ENCODE data around the gene ADGRL2. TPM values are rescaled to one million over a fixed set of nuclear protein-coding genes. Genes with fewer than 3 reads are reported as not detected.

Gene ADGRL2
- total RNA-seq, 1 experiment from 2014 or later, result 94.0 TPM

GRCh38 chr1:81936853-81937252, 136.1 kb downstream of the ADGRL2 start:
- H3K36me3 ChIP-seq (replicated peaks; ENCODE audit: control insufficient read depth, insufficient read depth, low read length), result no peaks in the 10 kb centered on the region
- no peaks in the 10 kb centered on the region for H3K27me3 ChIP-seq (ENCODE audit: control insufficient read depth, insufficient read depth, low read length)
- DNase-seq, result no peak
- H3K4me3 ChIP-seq (ENCODE audit: insufficient read depth, low read depth, low read length), result no peak overlapping the region

- no peaks in the 10 kb centered on the region for H3K27me3 ChIP-seq (ENCODE audit: control insufficient read depth, insufficient read depth, low read length)
These were observed 137.2 kb downstream of the ADGRL2 start for GRCh38 chr1:81937791-81938450.

GRCh38 chr1:81948495-81948894, 147.8 kb downstream of the ADGRL2 start:
- H3K36me3 ChIP-seq (replicated peaks; ENCODE audit: control insufficient read depth, insufficient read depth, low read length), result no peaks in the 10 kb centered on the region
- H3K27me3 ChIP-seq (ENCODE audit: control insufficient read depth, insufficient read depth, low read length), result no peaks in the 10 kb centered on the region
- DNase-seq, result no peak
- H3K4me3 ChIP-seq (ENCODE audit: insufficient read depth, low read depth, low read length), result no peak overlapping the region

More at GRCh38 chr1:81937791-81938450, 137.2 kb downstream of the ADGRL2 start:
- no peak overlapping the region for H3K4me3 ChIP-seq (ENCODE audit: insufficient read depth, low read depth, low read length)
- DNase-seq, result no peak
- no peaks in the 10 kb centered on the region for H3K36me3 ChIP-seq (replicated peaks; ENCODE audit: control insufficient read depth, insufficient read depth, low read length)

- no peak overlapping the region for H3K4me3 ChIP-seq (ENCODE audit: insufficient read depth, low read depth, low read length)
- DNase-seq, result no peak
- H3K27me3 ChIP-seq (ENCODE audit: control insufficient read depth, insufficient read depth, low read length), result no peaks in the 10 kb centered on the region
- H3K36me3 ChIP-seq (replicated peaks; ENCODE audit: control insufficient read depth, insufficient read depth, low read length), result no peaks in the 10 kb centered on the region
These were observed 148.7 kb downstream of the ADGRL2 start for GRCh38 chr1:81949421-81949820.

- no peak for DNase-seq
These were observed 149.3 kb downstream of the ADGRL2 start for GRCh38 chr1:81950037-81950436.

GRCh38 chr1:81950591-81951244, 150.0 kb downstream of the ADGRL2 start:
- no peaks in the 10 kb centered on the region for H3K27me3 ChIP-seq (ENCODE audit: control insufficient read depth, insufficient read depth, low read length)
- no peak for DNase-seq
- H3K36me3 ChIP-seq (replicated peaks; ENCODE audit: control insufficient read depth, insufficient read depth, low read length), result no peaks in the 10 kb centered on the region
- H3K4me3 ChIP-seq (ENCODE audit: insufficient read depth, low read depth, low read length), result no peak overlapping the region

More at GRCh38 chr1:81950037-81950436, 149.3 kb downstream of the ADGRL2 start:
- Histone ChIP-seq H3K27me3 (ENCODE audit: control insufficient read depth, insufficient read depth, low read length) (no peaks in the 10 kb centered on the region), H3K36me3 (replicated peaks; ENCODE audit: control insufficient read depth, insufficient read depth, low read length) (no peaks in the 10 kb centered on the region), H3K4me3 (ENCODE audit: insufficient read depth, low read depth, low read length) (no peak overlapping the region)

- DNase-seq, result no peak
- no peaks in the 10 kb centered on the region for H3K27me3 ChIP-seq (ENCODE audit: control insufficient read depth, insufficient read depth, low read length)
- no peaks in the 10 kb centered on the region; the same call in 1 of the 2 replicates for H3K36me3 ChIP-seq (replicated peaks; ENCODE audit: control insufficient read depth, insufficient read depth, low read length)
- H3K4me3 ChIP-seq (ENCODE audit: insufficient read depth, low read depth, low read length), result no peak overlapping the region
These were observed 153.8 kb downstream of the ADGRL2 start for GRCh38 chr1:81954534-81955020.

GRCh38 chr1:81967951-81968350, 167.2 kb downstream of the ADGRL2 start:
- Histone ChIP-seq H3K4me3 (ENCODE audit: insufficient read depth, low read depth, low read length) (no peak overlapping the region), H3K36me3 (replicated peaks; ENCODE audit: control insufficient read depth, insufficient read depth, low read length) (no peaks in the 10 kb centered on the region; the same call in 1 of the 2 replicates), H3K27me3 (ENCODE audit: control insufficient read depth, insufficient read depth, low read length) (no peaks in the 10 kb centered on the region)
- DNase-seq, result no peak

- no peak for DNase-seq
- Histone ChIP-seq H3K36me3 (replicated peaks; ENCODE audit: control insufficient read depth, insufficient read depth, low read length) (no peaks in the 10 kb centered on the region; the same call in 1 of the 2 replicates), H3K27me3 (ENCODE audit: control insufficient read depth, insufficient read depth, low read length) (no peaks in the 10 kb centered on the region), H3K4me3 (ENCODE audit: insufficient read depth, low read depth, low read length) (no peak overlapping the region)
These were observed 169.7 kb downstream of the ADGRL2 start for GRCh38 chr1:81970416-81970815.

GRCh38 chr1:81974222-81974841, 173.6 kb downstream of the ADGRL2 start:
- Histone ChIP-seq H3K27me3 (ENCODE audit: control insufficient read depth, insufficient read depth, low read length) (no peaks in the 10 kb centered on the region), H3K4me3 (ENCODE audit: insufficient read depth, low read depth, low read length) (no peak overlapping the region), H3K36me3 (replicated peaks; ENCODE audit: control insufficient read depth, insufficient read depth, low read length) (no peaks in the 10 kb centered on the region; the same call in 1 of the 2 replicates)
- no peak for DNase-seq

- no peak for DNase-seq
- no peak overlapping the region for H3K4me3 ChIP-seq (ENCODE audit: insufficient read depth, low read depth, low read length)
- no peaks in the 10 kb centered on the region for H3K27me3 ChIP-seq (ENCODE audit: control insufficient read depth, insufficient read depth, low read length)
- H3K36me3 ChIP-seq (replicated peaks; ENCODE audit: control insufficient read depth, insufficient read depth, low read length), result no peaks in the 10 kb centered on the region; the same call in 1 of the 2 replicates
These were observed 174.3 kb downstream of the ADGRL2 start for GRCh38 chr1:81974883-81975555.

- Histone ChIP-seq H3K4me3 (ENCODE audit: insufficient read depth, low read depth, low read length) (no peak overlapping the region), H3K27me3 (ENCODE audit: control insufficient read depth, insufficient read depth, low read length) (no peaks in the 10 kb centered on the region), H3K36me3 (replicated peaks; ENCODE audit: control insufficient read depth, insufficient read depth, low read length) (no peaks in the 10 kb centered on the region; the same call in 1 of the 2 replicates)
- DNase-seq, result no peak
These were observed 175.8 kb downstream of the ADGRL2 start for GRCh38 chr1:81976539-81976938.

- no peak for DNase-seq
- H3K4me3 ChIP-seq (ENCODE audit: insufficient read depth, low read depth, low read length), result no peak overlapping the region
- H3K36me3 ChIP-seq (replicated peaks; ENCODE audit: control insufficient read depth, insufficient read depth, low read length), result no peaks in the 10 kb centered on the region; the same call in 1 of the 2 replicates
- H3K27me3 ChIP-seq (ENCODE audit: control insufficient read depth, insufficient read depth, low read length), result no peaks in the 10 kb centered on the region
These were observed 178.2 kb downstream of the ADGRL2 start for GRCh38 chr1:81978945-81979344.

GRCh38 chr1:81982523-81982922, 181.8 kb downstream of the ADGRL2 start:
- Histone ChIP-seq H3K27me3 (ENCODE audit: control insufficient read depth, insufficient read depth, low read length) (no peaks in the 10 kb centered on the region), H3K4me3 (ENCODE audit: insufficient read depth, low read depth, low read length) (no peak overlapping the region), H3K36me3 (replicated peaks; ENCODE audit: control insufficient read depth, insufficient read depth, low read length) (no peaks in the 10 kb centered on the region; the same call in 1 of the 2 replicates)
- no peak for DNase-seq
